CMK (cell line): ENCODE results near the gene PIGBOS1.
"Not testable (repeated sequence)": the region's sequence is repeated elsewhere in the genome, so short reads cannot be mapped to it uniquely, and the experiment has no call there.

Experiments used
- DNase-seq: peaks from one replicate; pipeline ENCODE4 v3.0.0-alpha.2; 2010; ENCODE audit warnings: low read depth

Gene PIGBOS1, protein sequence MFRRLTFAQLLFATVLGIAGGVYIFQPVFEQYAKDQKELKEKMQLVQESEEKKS

DNA sequence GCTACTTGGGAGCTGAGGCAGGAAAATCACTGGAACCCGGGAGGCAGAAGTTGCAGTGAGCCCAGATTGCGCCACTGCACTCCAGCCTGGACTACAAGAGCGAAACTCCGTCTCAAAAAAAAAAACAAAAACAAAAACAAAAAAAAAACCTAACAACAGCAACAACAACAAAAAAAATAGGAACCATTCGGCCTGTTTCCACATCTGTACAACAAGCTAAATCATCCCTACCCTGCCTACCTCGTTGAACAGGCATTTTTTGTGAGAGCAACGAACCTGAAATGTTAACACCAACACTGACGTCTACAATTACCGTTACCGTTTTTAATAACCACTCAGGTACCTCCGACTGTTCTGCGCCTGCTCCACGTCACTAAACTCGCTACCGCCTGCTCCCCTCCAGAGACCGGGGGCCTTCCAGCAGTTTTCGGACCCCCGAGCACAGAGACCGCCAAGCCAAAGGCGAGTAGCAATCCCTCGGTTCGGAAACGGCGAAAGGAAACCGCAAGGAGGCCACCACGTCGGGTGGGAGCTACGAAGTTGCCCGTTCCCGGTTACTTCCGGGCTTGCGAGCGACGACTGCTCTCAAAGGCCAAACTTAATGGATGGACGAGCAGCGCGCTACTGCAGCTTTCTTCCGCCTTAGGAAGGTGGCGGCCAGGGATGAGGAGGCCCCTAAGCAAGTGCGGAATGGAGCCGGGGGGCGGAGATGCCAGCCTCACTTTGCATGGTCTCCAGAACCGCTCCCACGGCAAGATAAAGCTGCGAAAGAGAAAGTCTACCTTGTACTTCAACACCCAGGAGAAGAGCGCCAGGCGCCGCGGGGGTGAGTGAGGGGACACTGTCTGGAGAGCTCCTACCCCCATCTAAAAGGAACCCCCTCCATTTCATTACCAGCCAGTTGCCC, at the start of gene PIGBOS1, which contains the start of gene PIGB:
PIGBOS1 (minus strand) TSS at position 536 of the 907 bp plus-strand sequence. CDS start 1,331 bp downstream, outside the sequence.
PIGB (plus strand) TSS at position 635 of the 907 bp plus-strand sequence; CDS start at position 664, 29 bp downstream.
- DNase-seq = peak; percentile 66

DNA sequence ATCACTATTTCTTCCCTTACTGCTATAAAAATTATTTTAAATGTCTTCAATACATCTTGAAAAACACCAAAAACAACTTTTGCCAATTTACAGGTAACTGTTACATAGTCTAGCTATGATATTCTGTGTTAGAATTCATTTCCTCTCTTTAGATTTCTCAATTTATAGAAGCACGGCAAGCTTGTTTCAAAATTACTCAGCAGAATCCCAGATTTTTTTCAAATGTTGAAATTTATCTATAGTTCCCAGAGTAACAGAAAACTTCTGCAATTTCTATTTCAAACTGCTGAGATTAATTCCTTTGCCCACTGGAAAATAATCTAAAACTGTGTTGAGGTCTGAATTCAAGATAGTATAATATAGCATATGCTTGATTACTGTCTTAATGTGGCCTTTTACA, 48.1 kb upstream of the PIGBOS1 start:
- DNase-seq = no peak

DNA sequence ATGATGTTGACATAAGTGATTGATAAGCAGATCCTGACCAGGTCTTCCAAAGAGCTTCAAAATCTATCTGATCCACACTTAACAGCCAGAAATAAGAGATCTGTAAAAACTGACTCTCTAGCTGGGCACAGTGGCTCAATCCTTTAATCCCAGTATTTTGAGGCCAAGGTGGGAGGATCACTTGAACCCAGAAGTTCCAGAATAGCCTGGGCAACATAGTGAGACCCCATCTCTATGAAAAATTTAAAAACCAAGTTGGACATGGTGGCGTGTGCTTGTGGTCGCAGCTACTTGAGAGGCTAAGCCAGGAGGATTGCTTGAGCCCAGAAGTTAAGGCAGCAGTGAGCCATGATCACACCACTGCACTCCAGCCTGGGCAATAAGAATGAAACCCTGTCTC, 43.7 kb upstream of the PIGBOS1 start:
- DNase-seq = no peak

DNA sequence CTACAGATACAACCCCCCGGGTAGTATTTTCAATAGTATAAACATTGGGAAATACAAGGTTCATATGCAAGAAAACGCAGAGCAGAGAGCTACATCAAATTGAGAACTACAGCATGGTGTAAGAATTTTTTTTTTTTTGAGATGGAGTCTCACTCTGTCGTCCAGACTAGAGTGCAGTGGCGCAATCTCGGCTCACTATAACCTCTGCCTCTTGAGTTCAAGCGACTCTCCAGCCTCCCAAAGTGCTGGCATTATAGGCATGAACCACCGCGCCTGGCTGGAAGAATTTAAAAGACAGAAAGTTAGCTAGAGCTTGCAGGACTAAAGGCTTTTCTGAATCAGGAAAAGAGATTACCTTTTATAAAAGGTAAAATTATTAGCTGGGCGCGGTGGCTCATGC, 42.1 kb upstream of the PIGBOS1 start:
- DNase-seq = no peak

DNA sequence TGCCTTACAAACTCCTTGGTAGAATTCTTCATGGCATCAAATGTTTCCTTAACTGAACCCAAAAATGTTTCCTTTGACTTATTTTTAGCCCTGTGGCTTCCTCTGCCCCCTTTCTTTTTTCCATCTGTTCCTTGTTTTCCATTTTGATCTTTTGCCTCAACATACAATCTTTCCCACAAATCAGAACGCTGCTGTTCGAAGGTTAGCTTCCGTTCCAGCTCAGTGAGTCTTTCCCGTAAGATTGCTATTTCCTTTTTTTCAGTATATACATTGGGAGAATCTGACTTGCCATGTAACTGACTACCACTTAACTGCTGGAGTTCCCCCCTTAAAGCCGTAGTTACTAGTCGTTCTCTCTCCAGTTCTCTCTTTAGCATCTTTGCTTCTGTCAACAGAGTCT, 41.3 kb upstream of the PIGBOS1 start:
- DNase-seq = no peak

DNA sequence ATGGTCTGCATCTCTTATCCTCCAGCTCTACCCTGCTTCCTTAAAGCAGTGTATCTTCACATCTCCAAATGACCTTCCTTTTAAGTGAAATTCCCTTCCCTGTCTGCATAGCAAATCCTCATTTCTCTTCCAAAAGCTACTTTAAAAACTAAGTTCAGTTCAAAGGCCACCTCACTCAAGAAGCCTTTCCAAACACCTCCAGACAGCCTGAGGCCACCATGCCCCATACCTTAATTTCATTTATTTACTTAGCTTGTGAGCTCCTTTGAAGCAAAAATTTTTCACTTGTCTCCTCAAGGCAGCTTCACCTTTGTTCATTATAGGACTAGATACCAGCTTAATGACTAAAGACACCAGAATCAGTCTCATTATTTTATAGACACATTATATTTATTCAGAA, 39.5 kb upstream of the PIGBOS1 start:
- DNase-seq = no peak

DNA sequence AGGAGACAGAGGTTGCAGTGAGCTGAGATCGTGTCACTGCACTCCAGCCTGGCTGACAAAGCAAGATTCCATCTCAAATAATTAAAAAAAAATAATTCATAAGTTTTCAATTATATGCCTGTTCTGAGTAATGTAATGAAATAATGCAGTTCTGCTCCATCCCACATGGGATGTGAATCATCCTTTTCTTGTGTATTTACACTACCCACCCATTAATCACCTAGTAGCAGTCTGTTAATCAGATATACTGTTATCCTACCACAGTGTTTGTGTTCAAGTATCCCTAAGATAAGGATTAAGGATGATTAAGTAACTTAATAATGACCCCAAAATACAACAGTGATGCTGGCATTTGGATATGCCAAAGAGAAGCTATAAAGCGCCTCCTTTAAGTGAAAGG, 38.9 kb upstream of the PIGBOS1 start:
- DNase-seq = no peak

DNA sequence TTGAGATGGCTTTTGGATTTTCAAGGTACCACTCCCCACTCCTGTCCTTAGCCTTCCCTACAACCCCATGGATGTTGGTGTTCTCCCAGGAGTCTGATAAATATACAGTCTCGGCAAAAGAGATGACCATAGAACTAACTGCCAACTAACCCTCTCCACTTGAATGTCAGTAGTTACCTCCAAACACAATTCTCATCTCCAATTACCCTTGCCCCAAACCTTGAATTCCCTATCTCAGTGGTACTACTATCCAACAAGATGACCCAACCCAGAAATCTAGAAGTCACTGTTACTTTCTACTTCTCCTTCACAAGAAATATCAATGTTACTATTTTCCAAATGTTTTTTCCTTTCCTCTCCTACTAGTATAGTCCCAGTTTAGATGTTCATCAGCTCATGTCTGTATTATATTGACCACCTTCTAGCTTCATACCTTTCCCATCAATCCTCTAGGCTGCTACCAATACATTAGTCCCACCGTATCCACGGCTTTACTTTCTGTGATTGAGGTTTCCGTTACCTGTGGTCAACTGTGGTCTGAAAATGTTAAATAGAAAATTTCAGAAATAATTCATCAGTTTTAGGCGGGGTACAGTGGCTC, 38.2 kb upstream of the PIGBOS1 start:
- no peak for DNase-seq

DNA sequence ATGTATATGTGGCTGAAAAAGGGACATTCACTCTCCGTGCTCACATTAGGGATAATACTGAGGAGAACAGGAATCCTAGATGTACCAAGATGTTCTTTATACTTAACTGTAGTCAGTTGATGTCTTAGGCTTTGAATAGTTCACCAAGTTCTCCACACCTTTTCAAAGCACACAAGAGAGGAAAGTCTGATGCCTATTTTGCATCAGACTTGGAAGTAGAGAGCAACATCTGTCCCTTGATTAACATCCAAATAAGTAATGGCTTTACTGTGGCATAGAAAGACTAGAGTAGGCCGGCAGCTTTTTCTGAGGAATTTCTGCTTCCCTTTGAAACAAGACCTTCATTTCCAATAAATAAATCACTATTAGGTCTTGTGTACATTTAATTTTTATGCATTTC, 34.1 kb upstream of the PIGBOS1 start:
- no peak for DNase-seq

DNA sequence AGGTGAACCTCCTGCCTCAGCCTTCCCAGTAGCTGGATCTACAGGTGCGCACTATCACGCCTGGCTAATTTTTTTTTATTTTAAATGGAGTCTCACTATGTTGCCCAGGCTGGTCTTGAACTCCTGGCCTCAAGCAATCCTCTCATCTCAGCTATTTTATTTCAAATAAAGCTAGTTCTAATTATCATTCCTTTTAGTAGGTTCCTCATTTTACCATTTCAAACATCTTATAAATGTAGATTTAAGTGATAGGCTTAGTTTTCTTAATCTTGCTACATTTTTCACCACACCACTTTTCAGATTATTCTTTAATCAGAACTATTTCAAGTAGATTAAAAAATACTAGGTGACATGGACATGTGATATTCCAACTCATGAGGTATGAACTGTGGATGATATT, 30.4 kb upstream of the PIGBOS1 start:
- DNase-seq = no peak

DNA sequence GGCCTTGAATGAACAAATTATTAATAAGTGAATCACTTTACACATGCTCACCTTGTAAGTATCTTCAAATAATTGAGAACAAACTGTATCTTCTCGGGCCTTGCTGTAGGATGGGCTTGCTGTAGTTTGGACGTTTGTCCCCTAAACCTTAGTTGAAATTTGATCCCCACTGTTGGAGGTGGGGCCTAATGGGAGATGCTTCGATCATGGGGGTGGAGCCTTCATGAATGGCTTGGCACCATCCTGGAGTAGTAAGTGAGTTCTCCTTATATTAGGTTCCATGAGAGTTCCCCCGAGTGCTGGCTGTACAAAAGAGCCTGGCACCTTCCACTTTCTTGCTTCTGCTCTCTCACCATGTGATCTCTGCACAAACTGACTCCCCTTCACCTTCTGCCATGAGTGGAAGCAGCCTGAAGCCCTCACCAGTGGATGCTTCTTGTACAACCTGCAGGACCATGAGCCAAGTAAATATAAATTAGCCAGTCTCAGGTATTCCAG, 29.4 kb upstream of the PIGBOS1 start:
- no peak for DNase-seq

DNA sequence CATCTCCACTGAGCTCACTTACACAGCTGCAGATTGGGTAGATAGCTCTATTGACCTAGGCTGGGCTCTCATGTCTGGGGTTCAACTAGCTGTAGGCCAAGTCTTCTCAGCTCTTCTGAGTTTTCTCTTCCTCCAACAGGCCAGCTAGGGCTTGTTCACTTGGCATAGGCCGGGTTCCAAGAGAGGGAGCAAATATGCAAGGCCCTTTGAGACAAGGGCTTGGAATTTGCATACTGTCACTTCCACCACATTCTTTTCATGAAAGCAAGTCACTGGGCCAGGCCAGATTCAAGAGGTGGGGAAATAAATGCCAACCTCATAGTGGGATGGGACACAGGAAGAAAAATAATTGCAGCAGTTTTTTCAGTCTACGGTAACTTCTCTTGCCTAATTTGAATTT, 25.3 kb upstream of the PIGBOS1 start:
- no peak for DNase-seq

DNA sequence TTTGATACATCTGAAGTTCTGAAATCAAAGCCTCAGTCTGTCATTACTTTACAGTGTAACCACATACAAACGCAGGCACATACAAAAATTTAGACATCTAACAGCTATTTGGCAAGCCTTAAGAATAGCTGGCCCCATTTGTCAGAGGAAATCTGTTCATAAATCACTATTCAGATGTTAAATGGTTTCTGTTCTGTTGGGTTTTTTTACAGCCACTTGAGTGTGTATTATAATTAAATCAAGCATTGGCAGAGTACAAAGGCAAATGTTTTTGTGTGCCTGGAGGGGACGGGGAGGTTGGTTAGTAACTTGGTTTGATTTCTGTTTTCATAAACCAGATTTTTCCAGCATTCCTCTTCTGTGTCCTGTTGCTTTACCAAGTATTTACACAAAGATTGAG, 24.2 kb upstream of the PIGBOS1 start:
- DNase-seq = no peak

DNA sequence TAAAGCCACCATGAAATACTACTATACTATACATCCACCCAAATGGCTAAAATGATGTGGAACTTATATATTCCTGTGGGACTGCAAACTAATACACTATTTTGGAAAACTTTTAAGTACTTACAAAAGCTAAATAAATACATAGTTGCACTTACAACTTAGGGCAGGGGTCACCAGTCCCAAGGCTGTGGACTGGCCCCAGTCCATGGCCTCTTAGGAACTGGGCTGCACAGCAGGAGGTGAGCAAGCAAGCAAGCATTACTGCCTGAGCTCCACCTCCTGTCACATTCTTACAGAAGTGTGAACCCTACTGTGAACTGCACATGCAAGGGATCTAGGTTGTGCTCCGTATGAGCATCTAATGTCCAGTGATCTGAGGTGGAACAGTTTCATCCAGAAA, 18.2 kb upstream of the PIGBOS1 start:
- no peak for DNase-seq

DNA sequence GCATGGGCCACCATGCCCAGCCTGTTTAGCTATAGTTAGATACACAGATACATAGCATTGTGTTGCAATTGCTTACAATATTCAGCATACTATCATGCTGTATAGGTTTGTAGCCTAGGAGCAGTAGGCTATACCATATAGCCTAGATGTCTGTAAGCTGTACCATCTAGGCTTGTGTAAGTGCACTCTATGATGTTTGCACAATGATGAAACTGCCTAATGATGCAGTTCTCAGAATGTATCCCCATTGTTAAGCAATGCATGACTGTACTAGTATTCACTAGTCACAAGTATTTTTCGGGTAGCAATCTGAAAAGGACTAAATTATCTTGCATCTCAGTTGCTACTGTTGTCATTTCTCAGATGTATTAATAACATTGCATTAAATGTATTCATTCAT, 16.1 kb upstream of the PIGBOS1 start:
- DNase-seq = no peak

DNA sequence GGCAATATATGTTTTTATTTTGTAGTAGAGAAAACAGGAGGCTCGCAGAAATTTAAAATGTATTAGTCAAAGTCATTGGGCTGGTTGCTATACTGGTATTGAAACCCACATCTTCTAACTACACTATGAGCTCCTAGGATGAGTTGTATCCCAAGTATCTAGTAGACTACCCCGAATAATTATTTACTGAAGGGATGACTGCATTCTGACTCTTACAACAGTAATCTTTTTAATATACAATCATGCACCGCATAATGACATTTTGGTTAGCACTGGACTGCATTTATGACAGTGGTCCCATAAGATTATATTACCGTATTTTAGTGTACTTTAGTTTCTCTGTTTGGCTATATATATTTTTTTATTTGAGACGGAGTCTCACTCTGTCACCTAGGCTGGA, 15.4 kb upstream of the PIGBOS1 start:
- DNase-seq = no peak

DNA sequence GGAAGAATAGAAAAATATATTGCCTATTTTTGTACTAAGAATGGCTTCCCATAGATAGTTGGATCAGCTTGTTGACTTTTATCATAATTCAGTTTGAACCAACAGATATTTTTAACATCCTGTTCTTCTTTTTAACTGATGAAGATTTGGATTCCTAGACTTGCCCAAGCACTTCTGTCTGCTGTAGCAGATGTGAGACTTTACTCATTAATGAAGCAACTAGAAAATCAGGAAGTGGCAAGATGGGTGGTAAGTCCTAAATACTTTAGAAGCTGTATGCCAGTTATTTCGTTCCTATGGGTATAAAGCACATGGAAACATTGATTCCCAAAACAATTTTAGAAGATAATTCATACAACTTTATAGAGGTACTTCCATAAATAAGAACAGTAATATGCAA, 8.5 kb upstream of the PIGBOS1 start:
- DNase-seq = no peak

DNA sequence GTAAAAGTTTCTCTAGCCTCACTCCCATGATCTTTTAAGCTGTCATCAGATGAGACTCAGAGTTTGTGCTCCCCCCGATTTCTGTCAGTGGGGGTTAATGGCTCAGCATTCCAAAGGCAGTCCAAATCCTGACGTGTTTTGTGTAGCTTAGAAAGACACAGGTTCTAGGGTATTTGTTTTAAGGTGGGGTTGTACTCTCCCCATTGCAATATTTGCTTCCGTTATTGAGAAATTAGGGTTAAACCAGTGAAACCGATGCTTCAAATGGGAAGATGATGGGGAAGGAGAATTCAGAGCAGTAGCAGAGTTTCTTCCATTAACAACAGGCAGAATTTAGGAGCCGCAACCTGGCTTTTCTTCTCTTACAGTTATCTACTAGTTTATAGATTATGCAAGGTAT, 3.5 kb upstream of the PIGBOS1 start:
- DNase-seq = no peak

DNA sequence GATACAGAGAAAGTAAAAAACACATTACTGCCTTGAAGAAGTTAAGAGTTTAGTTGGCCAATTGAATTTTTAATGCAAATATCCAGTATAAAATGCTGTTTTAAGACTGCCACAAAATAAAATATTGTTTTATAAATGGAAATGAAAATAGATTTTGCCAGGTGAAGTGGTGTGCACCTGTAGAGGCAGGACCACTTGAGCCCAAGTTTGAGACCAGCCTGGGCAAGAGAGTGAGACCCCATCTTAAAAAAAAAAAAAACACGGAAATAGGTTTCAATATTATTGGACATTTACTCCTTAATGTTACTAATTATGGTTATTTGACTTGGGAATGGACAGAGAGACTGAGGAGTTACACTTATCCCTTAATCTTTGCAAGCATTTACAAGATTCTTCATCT, 2.0 kb upstream of the PIGBOS1 start:
- no peak for DNase-seq

DNA sequence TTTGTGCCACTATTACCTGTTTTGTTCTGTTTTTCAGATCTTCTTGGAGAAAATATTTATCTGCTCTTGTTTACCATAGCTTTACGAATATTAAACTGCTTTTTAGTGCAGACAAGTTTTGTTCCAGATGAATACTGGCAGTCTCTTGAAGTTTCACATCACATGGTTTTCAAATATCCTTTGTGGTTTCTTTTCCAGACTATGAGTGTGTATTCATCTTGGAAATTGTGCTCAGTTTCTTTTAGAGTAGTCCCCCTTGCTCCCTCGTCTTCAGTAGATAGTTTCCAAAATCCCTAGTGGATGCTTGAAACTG, 1.3 kb upstream of the PIGBOS1 start:
- DNase-seq = no peak

DNA sequence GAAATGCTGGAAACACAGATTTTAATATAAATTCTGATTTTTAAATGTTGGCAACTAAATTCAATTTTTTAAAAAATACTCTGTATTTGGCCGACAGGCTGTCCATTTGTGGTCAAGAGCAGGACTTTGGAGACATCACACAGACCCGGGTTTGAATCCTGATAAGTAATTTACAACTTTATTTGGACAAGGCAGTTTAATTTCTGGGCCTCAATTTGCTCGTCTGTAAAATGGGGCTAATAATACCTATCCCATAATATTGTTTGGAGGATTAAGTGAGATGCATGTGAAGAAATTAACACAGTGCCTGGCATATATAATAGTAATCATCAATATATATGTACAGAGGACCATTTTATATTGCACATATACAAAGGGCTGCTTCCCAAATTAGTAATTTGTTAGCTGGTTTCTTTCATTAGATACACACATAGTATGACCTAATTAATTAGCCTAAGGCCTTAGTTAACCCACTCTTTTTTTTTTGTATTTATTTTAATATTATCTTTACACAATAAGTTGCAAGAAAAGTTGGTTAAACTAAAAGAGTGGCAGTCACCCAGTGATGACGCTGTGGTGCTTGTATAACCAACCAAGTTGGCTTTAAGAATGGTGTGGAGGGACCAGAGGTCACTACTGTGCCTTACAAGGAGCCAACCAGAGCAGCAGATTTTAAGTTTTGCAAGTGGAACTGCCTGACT, 764 bp upstream of the PIGBOS1 start:
- no peak for DNase-seq

DNA sequence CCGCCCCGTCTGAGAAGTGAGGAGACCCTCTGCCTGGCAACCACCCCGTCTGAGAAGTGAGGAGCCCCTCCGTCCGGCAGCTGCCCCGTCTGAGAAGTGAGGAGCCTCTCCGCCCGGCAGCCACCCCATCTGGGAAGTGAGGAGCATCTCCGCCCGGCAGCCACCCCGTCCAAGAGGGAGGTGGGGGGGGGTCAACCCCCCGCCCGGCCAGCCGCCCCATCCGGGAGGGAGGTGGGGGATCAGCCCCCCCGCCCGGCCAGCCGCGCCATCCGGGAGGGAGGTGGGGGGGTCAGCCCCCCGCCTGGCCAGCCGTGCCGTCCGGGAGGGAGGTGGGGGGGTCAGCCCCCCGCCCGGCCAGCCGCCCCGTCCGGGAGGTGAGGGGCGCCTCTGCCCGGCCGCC, 16.1 kb downstream of the PIGBOS1 start:
- not testable (repeated sequence) for DNase-seq

DNA sequence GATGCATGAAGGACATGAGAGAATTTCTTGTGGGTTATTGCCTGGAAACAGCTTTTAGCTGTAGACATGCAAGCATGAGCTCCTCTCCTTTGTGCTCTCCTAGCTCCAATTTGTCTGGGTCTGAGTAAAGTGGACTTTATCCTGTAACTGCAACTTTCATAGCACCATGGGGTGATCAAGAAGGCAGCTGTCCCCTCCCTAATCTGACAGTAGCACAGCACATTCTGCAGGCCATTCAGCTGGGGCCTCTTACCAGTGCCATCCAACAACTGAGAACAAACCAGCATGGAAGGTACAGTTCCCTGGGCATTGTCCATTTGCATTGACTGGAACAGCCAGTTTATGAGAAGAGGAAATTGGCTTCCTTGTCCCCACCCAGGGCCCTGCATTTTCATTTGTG, 21.6 kb downstream of the PIGBOS1 start:
- no peak for DNase-seq
